ENCODE measurements around the gene CTBP2.

Gene CTBP2

DNA sequence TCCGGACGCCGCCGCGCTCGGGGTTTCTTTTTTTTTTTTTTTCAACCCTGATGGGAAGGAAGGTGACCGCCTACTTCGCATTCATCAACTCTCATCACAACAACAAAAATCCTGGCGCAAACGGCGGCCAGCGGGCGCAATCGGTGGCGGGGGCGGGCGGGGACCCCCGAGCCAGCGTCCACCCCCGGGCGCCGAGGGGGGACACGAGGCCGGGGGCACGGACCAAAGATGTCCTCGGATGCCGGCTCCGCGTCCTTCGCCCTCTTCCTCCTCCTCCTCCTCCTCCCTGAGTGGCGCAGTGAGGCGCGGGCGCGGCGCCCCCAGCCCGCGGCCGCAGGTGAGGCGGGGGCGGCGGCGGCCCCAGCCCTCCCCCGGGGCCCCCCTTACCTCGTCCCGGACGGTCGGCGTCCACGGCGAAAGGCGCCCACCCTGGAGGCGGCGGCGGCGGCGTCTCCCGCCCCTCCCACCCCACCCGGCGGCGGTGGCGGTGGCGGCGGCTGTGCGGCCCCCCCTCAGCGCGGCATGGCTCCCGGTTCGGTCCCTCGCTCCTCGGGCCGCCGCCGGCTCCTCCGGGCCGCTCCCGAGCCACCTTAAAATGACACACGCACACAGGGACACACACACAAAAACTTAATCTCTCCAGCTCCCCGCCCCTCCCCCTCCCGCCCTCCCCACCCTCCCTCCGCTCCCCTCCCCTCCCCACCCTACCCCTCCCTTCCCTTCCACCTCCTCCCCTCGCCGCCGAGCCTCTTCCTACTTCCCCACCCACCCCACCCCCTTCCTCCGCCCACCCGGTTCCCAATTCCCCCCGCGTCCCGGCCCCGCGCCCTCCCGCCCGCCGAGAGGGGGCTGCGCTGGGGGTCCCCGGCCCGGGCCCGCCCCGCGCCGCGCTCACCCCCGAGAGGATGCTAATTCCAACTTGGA, at the start of gene CTBP2:
TSS of gene CTBP2 (minus strand) at position 632 of the 924 bp plus-strand sequence.
- no peak for DNase-seq (ENCODE audit: low read depth)

DNA sequence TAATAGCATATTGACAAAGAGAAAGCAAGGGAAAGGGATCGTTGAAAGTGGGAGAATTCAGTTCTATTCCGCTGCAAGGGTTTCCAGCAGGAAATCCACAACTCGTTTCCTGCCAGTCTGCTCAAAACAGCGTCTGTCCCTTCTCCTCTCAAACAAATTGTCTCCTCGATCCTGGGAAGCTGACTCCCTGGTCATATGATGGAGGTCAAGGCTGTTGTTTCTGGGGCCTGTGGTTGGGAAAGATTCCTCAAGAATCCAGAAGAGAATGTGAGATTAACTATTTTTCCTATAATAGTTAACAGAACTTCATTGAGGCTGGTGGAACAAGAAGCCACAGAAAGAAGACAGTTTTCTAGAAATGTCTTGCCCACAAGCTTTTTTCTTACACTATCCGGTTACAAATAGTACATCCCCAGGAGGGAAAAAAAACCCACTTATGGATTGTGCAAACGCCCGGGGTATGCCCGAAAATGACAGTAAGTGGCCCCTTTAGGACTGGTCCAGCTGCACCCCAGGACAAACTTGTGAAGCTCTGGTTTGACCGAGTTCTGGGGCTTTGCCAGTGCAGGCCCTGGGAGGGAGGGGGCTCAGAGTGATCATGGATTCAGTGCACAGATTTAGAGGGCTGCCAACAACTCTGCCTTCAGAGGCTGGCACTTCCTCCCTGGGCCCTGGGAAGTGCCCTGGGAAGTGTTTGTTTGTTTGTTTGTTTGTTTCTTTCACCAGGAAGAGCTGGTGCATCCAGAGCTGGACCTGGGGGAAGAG, 49.4 kb upstream of the CTBP2 start:
- DNase-seq (ENCODE audit: low read depth) = no peak

DNA sequence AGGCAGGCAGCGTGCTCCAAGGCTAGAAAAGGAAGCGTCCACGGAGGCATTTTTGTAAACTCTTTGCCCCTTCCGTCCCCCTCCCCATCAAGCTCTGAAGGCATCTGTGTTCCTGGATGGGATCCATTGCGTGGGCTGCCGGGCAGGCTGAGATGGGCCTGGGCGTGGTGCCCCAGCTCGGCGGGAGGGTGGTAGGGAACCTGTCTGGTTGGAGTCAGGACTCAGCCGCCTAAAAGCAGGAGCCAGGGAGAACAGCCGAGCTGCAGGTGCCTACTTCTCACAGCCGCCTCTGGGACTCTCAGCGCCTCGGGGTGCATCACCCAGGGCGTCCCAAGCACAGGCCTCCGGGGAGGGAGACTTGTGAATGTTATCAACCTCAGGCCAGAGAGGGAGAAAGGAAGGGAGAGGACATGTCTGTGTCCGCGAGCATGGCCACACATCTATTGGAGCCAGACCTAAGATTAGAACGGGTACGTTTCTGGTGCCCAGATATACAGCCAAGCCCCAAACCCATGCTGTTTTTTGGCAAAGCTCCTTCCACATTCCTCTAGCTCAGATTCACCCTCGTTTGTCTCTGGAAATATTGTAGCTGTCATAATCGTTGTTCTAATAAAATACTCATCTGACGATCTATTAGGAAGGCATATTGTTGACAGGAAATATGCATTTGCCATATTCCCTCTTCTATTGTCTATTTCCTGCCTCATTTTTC, 48.6 kb upstream of the CTBP2 start:
- DNase-seq (ENCODE audit: low read depth) = no peak

DNA sequence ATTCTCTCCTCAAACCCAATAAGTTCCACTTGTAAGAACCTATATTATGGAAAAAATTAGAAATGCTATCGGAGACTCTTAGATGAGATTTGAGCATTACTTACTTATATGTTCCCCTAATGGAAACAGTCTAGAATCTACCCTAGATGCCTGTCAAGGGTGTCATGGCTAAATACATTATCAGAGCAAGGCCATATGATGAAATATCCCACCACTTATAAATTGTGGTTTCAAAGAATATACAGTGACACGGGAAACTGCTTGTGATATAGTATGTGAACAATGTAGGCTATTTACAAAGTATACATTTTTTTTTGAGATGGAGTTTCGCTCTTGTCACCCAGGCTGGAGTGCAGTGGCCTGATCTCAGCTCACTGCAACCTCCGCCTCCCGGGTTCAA, 46.3 kb upstream of the CTBP2 start:
- no peak for DNase-seq (ENCODE audit: low read depth)

DNA sequence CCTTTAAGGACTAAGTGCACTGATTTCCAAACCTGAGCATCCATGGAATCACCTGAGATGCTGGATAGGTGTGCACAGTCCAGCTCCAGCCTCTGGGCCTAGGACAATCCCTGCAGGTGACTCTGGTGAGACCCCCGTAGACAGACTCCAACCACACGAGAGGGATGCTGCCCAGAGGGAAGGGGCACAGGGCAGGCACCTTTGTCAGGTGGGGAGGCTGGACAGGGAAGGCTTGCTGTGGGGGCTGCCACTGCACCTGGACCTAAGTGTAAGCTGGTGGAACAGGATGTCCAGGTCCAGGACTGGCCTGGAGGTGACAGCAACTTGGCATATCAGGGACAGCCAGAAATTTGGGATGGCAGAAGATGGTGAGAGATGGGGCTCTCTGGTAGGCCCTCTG, 45.1 kb upstream of the CTBP2 start:
- DNase-seq (ENCODE audit: low read depth) = no peak

DNA sequence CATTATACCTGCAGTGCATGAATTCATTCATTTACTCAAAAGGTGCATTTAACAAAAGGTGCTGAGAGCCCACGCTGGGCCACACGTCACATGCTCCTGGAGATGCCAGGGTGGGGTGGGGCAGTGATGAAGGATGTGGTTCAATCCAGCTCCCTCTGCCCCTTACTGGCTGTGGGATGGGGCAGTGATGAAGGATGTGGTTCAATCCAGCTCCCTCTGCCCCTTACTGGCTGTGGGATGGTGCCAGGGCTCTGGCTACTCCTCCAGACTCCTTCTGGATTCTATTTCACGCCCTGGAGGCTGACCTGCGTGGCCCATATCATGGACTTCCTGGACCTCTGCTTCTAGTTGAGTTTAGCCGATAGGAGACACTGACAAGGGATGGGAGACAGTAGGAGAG, 44.0 kb upstream of the CTBP2 start:
- DNase-seq (ENCODE audit: low read depth) = no peak

DNA sequence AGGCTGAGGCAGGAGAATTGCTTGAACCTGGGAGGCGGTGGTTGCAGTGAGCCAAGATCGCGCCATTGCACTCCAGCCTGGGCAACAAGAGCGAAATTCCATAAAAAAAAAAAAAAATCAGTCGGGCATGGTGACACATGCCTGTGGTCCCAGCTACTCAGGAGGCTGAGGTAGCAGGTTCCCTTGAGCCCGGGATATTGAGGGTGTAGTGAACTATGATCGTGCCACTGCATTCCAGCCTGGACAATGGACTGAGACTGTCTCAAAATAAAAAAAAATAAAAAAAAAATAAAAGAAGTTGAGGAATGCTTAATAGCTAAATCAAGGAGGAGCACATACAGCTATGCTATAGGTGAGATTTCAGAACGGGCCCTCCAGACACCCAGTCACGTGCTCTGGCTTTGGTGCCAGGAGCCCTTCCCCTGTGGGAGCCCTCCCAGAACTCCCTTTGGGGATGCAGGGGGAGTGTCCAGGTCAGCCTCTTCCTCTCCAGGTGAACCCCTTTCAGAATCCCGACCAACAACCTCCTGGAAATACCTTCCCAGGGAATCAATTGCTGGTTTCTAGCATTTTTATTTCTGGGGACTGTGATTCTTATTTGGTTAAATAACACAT, 42.9 kb upstream of the CTBP2 start:
- no peak for DNase-seq (ENCODE audit: low read depth)

DNA sequence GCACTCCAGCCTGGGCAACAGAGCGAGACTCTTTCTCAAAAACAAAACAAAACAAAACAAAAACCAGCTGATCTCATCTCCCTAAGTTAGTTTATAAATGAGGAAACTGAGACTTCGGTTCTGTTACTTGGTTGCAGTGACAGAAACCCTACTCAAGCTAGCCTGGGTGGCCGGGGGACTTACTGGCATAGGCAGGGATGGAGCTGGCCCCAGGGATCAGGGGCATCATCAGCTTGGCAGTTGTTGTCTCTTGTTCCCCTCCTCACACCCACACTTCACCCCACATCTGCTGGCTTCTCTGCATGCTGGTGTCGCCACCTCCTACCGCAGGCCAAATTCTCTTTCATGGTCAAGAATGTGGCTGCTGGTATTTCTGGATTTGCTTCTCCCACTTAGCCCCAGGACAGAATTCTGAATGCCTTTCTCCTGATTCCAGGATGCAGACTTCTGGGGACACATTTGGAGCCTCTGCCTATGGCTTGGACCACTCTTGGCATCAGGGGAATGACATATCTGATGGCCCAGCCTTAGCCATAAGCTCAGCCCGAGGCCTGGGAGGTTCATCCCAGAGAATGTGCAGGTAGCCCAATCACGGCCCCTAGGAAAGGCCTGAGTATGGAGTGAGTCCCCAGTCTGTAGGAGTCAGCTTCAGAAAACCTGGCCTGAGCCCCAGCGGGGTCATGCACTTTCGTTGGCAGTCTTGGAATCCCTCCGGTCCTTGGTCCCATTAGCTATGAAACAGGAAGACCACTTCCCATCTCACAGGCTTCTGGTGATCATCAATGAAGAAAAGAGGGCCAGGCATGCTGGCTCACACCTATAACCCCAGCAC, 41.6 kb upstream of the CTBP2 start:
- no peak for DNase-seq (ENCODE audit: low read depth)

DNA sequence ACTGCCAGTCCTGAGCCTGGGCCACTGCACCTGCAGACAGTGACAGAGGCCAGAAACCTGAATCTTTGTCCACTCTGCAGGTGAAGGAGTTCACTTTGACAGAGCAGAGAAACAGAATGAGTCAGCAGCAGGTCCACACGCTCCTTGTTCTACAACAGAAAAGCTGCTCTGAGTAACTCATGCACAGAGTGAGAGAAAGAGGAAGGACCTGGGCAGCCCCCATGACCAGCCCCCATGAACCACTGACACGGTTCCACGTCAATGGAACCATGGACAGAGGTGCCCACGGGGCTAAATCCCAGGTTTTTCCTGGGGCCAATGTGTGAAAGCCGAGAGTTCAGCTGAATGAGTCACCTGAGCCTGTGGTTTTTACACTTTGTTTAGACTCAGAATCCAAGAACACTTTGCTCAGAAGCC, 40.8 kb upstream of the CTBP2 start:
- DNase-seq (ENCODE audit: low read depth) = no peak

DNA sequence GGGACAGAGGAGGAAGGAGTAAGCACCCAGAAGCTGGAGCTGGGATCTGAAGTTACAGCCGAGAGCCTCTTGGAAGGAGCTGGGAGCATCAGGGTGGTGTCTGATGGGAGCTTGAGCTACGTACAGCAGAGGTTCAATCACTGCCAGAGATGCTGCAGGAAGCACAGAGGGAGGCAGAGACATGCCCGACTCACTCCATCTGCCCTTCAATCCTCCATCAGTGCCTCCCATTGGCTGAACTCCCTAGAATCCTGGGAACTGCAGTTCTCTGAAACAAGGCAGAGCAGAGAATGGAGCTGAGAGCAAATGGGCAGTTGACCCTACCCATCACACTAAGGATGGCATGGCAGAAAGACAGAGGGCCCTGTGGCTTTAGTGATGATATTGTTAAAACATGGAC, 40.0 kb upstream of the CTBP2 start:
- no peak for DNase-seq (ENCODE audit: low read depth)

DNA sequence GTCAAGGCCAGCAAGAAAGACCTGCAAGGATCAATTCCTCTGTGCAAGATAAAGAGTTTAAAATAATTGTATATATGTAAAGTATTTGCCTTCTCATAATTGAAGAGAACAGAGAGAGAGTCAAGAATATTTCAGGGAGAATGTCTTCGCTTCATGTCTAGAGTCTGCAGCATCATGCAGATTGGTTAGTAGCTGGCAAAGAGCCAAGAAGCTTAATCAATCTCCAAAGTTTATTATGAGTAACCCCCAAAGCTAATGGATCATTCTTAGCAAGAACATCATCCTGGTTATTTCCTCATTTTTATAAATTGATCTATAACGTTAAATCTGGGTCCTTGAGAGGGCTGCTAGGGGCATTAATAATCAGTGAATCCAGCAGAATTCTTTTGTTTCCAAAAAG, 38.9 kb upstream of the CTBP2 start:
- no peak for DNase-seq (ENCODE audit: low read depth)

DNA sequence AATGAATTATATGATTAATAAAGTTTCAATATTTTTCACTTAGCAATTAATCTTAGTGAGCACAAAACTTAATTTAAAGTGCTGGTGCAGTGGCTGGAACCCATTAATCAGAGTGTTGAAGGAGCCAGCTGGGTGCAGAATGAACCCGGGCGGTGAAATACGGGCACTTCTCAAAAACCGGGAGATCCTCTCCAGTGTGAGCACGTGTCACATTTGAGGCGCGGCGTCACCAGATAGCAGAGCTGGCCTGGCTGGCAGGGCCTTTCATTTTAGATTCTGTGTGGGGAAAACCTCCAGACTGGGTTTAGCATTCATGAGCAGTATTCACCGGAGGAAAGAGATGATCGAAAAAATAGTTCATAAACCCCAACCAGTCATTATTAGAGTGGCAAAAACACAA, 34.5 kb upstream of the CTBP2 start:
- no peak for DNase-seq (ENCODE audit: low read depth)

DNA sequence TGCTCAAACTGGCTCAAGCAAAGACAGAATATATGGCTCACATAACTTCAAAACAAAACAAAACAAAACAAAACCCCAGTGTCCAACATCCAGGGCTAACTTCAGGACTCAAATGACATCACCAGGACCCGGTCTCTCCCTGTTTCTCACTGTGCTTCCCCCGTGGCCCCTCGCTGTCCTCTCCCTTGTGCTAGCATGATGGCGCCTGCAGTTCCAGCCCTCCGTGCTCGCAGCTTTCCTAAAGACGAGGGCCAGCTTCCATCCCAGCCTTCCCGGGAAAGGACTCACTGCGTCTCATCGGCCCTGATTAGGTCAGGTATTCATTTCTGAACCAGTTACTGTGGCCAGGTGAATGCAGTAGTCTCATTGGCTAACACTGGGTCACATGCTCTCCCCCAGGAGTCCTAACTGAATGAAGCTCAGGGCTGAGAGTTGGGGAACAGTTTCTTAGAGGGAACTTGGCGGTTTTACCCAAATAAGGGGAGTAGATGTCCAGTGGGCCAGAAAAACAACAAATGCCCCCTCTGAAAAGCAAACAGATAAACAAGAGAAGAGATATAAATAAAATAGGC, 33.0 kb upstream of the CTBP2 start:
- DNase-seq (ENCODE audit: low read depth) = no peak

DNA sequence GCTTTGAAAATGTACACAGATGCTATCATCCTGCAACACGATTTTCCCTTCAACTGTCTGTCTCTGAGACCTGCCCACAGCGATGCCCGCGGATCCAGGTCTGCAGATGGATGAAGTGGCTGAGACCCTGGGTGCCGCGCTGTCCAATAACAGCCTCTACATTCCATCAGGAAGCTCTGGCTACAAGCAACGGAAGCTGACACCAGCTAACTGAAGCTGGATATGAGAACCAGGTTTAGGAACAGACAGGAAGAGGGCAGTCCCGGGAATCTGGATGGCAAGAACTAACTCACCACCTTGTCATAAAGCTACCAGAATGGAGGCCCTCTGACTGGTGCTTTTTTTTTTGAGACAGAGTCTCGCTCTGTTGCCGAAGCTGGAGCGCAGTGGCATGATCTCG, 32.3 kb upstream of the CTBP2 start:
- no peak for DNase-seq (ENCODE audit: low read depth)

DNA sequence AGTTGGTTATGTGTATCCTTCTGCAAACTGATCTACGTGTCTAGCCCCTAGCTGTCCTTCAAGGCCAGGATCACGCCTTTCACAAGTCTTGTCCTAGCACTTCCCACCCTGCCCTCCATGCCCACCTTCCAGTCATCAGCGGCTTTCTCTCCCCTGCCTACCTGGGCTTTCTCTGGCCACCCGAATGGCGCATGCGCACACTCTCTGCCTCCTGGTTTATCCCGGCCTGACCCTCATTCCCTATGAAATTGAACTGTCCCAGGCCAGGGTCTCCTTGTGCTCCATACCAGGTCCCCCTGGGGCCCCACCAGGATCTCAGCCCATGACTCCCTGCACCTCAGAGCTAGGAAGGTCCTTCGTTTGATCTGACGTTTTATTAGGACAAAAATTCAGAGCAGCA, 31.6 kb upstream of the CTBP2 start:
- DNase-seq (ENCODE audit: low read depth) = no peak

DNA sequence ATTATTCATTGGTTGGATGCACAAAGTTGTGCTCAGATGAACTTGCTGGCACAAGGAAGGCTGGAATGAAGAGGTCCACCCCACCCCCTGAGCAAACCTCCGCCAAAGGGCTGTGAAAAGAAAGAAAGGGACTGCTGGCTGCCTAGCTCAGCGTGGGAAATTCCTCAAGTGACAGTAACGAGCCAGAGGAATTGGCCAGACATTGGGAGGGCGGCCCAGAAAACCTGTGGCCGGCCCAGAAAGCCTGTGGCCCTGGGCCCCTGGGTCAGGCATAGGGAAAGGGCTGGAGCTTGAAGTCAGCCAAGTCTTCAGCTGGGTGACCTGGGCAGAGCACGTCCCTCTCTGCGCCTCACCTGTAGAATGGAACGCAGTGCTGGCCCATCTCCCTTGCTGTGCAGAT, 30.6 kb upstream of the CTBP2 start:
- no peak for DNase-seq (ENCODE audit: low read depth)

DNA sequence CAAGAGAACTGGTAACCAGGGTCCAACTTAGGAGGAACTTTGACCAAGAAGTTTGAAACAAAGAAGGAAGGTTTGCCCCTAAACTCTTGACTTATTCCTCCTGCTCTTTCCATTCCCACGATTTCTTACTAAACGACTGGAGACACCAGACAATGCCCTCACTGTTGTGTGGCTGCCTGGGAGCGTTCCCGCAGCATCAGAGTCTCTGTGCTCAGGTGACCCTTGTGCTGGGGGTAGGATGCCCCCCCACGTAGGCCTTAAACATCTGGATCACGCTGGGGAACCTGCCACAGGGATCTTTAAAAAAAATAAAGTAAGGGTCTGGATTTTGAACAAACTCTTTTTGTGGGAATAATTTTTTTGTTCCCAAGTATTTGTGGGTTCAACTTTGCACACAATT, 30.1 kb upstream of the CTBP2 start:
- DNase-seq (ENCODE audit: low read depth) = no peak

DNA sequence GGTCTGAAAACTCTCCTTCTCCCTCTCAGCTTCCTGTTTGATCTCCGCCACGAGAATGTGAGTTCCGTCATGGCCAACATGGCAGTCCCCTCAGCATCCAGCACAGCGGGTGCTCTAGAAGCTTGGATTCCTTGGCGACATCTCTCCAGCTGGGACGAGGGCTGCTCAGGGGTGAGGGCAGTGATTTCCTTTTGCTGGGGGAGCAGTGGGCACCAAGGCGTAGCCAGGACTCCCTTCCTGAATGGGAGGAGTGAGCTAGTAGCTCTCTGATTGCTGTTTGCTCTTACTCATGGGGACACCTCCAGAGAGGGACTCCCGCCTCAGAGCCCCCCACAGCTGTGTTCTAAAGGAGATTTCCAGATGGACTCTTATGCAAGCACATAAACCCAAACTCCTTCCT, 28.8 kb upstream of the CTBP2 start:
- DNase-seq (ENCODE audit: low read depth) = no peak

DNA sequence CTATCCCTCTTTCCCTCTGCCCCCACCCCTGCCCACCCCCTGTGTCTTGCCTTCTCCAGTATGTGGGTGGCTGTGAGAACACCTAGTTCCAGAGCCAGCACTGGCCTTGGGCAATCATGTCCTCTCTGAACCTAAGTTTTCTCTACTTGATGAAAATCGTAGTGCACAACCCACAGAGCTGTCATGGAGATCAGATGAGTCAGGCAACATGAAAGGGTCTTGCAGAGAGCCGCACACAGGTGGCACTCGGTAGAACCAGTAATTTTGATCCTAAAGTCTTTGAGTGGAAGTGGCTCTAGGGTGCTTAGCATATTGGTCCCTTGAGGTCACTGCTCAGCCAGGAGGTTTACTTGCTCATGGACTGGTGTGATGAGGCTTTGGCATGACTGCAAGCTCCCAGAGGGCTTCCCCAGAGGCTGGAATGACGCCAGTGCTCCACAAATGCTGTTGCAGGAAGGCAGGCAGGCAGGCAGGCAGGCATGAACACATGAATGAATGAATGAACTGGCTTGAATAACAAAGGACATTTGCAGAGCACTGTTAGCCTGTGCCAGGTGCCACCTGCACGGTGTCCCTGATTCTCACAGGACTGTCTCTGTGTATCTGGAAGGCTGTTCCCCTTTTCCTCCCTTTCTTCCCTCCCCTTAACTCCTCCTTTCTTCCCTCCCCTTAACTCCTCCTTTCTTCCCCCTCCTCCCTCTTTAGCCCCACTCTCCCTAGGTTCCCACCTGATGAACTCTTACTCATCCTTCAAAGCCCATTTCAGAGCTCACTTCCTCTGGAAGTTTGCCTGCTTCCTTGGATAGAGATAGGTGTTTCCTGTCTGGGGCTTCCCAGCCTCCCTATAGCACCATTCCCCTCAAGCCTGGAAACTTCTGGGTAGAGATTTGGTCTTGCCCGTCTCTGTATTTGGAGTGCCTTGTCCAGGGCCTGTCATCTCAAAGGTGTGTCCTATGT, 27.2 kb upstream of the CTBP2 start:
- DNase-seq (ENCODE audit: low read depth) = no peak

Data from GM04503 (cell line).